Activated gamma-delta T cell treated with Interleukin-2 at 50 U/mL for 16 hours (primary cell): Measurements from ENCODE around the gene SMAD3.
A peak's percentile ranks its signal among the peaks of the same experiment; 100 is the strongest.
"Not testable (repeated sequence)": the region's sequence is repeated elsewhere in the genome, so short reads cannot be mapped to it uniquely, and the experiment has no call there.

Source experiments
- DNase-seq: peaks from one replicate; pipeline ENCODE4 v3.0.0-alpha.2; 2020

Gene SMAD3

DNA sequence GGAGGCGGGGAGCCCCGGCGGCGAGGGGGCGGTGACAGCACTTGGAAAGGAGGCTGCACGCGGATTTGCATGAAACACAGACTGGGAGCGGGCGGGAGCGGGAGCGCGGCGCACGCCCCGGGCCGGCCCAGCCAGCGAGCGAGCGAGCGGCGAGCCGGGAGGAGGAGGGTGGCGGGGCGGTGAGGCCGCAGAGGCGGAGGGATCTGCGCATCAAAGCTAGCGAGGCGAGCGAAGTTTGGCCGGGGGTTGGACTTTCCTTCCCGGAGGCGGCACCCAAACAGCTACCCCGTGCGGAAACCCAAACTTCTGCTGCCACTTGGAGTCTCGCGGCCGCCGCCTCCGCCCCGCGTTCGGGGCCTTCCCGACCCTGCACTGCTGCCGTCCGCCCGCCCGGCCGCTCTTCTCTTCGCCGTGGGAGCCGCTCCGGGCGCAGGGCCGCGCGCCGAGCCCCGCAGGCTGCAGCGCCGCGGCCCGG, at the start of gene SMAD3:
TSS of gene SMAD3 (plus strand) at position 72 of the 475 bp plus-strand sequence. CDS start 553 bp downstream, outside the sequence.
- DNase-seq, result peak; percentile 71

DNA sequence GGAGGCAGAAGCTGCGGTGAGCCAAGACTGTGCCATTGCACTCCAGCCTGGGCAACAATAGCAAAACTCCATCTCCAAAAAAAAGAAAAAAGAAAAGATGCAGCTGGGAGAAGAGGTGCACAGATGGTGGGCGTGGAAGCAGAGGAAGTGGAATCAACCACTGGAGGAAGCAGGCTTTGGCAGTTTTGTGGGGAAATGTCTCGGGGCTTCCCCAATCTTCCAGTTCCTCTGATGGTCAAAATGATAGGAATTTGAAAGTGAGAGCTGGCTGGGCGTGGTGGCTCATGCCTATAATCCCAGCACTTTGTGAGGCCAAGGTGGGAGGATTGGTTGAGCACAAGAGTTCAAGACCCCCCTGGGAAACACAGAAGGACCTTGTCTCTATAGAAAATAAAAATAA, 48.1 kb upstream of the SMAD3 start:
- no peak for DNase-seq

DNA sequence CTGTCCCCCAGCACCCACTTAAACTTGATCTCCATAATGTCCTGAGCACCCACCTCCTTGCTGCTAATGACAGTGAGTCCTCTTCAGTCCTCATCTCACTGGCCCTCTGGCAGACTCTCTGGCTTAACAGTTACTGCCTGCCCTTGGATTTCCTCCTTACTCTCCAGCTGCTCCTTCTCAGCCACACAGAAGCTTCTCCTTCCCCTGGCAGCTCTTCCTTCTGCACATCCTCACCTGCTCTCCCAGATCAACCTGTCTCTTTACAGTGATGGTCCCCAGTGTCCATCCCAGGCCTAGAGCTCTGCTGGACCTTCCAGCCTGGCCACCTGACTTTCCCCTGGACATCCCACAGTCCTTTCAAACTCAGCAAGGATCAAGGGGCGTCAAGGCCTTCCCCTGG, 47.4 kb upstream of the SMAD3 start:
- no peak for DNase-seq

GRCh38 chr15:67018441-67018840, 47.0 kb upstream of the SMAD3 start:
- no peak for DNase-seq

GRCh38 chr15:67019069-67019468, 46.3 kb upstream of the SMAD3 start:
- DNase-seq, result no peak

DNA sequence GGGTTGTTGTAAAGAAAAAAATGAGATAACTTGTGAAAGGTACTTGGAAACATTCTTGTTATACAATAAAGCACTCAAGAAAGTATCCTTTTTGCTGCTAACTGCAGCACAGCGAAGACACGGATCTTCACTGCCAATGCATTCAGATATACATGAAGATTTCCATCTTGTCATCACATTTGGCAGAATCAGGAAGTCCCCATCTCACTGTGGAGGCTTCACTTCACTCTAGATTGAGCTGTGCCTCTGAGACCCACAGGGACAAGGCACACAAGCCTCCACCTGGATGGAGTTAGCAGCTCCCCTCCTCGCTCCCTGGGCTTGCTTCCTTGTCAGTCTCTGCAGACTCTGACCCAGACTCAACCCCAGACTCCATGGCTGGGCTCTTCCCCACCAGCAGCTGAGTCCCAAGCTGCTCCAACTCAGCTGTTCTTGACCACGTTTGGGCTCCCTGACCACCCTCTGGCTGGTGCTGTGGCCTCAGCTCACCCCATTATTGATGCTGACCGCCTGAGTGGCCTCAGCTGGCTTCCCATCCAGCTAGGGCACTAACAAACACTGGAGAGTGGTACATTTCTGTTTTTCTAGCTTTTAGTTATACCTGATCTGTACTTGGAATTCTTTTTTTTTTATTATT, 45.4 kb upstream of the SMAD3 start:
- no peak for DNase-seq

DNA sequence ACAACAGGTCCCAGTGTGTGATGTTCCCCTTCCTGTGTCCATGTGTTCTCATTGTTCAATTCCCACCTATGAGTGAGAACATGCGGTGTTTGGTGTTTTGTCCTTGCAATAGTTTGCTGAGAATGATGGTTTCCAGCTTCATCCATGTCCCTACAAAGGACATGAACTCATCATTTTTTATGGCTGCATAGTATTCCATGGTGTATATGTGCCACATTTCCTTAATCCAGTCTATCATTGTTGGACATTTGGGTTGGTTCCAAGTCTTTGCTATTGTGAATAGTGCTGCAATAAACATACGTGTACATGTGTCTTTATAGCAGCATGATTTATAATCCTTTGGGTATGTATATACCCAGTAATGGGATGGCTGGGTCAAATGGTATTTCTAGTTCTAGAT, 44.7 kb upstream of the SMAD3 start:
- DNase-seq, result not testable (repeated sequence)

DNA sequence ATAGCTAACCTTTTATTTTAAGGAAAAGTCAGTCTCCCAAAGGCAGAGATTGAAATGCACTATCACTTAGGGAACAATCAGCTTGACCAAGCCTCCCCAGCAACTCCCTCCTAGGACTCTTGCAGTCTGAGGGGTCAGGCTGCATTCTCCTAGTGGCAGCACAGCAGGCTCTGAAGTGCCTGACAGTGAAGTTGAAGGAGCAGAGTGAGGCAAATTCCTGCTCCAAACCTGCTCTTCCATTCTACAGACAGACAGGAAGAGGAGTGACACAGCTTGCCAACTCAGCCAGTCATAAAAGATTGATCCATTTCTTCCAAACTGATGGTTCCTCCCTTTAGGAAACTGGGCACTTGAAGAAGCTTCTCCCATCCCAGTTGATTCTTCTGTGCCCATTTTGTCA, 43.9 kb upstream of the SMAD3 start:
- no peak for DNase-seq

DNA sequence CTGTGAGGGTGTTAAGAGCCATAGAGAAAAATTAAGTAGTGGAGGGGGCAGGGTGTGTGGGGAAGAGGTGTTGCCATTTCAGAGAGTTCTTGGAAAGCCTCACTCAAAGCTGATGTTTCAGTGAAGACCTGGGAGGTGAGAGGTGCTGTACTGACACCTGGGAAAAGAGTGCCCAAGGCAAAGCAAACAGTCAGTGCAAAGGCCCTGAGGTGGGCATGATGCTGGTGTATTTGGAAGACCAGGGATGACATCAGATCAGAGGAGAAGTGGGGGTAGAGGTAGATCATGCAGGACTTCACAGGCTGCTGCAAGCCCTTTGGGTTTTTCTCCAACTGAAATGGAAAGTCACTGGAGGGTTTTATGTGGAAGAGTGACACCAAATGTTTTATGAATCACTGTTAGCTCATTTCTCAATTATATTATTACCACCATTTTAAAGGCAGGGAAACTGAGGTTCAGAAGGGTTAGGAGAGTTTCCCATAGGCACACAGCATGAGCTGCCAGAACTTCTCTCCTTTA, 42.8 kb upstream of the SMAD3 start:
- no peak for DNase-seq

GRCh38 chr15:67023517-67024313, 41.7 kb upstream of the SMAD3 start:
- no peak for DNase-seq

DNA sequence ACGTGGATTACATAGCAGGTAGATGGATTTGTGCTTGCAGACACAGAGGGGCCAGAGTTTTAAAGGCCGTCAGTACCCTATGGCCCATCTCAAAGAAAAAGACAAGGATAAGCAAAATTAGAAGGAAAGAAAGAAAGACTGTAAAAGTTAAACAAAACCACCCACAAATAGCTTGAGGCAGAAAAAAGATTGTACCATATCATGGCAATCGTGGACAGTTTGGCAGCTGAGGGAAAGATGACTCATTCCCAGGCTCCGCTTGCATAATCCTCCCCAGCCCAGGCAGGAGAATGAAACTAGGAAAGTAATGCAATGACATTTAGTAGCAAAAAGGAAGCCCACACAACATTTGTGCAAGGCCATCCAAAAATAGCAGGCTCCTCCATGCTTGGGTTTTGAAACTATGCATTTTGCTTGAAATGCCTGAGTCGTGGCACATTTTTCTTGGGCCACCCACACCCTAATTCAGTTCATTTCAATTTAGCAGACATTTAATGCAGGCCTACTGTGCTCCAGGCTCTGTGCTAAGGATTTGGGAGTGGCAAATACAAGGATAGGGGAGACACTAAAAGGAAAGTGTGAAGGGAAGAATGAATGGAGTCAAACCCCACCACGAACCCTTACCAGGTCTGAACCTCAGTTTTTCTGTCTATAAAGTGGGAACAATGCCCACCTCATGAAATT, 40.9 kb upstream of the SMAD3 start:
- DNase-seq, result no peak

DNA sequence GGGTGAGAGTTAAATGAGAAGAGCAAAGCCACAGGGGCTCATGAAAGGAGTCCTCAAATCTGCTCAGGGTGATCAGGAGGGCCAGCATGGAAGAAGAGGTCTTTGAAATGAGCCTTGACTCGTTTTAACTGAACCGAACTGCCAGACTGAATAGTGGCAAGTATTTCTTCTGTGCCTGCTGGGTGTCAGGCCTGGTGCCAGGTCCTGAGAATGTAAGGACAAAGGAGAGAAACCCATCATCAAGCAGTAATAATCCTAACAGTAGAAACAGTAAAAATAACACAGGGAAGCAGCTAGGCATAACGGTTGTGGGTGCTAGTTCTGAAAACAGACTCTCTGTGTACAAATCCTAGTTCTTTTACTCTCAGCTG, 40.4 kb upstream of the SMAD3 start:
- DNase-seq, result no peak

DNA sequence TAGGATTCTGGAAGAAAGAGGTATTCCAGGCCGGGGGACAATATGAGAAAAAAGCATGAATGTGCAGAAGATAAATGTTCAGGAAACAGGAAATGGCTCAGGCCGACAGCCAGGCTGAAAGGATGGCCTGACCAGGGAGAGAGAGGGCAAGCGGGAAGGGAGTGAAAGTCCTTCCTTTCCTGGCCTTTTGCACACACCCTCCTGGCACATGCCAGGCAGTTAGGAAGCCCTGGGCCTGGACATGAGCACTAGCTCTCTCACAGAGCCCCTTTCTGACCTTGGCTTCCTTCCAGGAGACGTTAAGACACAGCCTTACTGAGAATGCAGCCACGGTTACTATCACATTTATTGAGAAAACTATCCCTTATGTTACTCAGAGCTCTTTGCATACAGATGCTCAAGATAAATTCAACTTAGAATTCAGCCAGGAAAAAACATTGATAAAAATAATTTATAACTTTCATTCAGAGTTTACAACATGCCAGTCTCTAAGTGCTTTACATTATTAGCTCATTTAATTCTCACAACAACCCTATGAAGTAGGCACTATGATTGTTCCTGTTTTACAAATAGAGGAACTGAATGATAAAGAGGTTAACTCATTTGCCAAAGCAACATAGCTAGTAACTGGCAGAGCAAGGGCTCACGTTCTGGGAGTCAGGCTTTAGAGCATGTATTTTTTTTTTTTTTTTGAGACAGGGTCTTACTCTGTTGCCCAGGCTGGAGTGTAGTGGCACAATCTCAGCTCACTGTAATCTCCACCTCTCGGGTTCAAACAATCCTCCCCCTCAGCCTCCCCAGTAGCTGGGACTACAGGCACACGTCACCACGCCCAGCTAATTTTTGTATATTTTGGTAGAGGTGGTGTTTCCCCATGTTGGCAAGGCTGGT, 39.4 kb upstream of the SMAD3 start:
- no peak for DNase-seq

DNA sequence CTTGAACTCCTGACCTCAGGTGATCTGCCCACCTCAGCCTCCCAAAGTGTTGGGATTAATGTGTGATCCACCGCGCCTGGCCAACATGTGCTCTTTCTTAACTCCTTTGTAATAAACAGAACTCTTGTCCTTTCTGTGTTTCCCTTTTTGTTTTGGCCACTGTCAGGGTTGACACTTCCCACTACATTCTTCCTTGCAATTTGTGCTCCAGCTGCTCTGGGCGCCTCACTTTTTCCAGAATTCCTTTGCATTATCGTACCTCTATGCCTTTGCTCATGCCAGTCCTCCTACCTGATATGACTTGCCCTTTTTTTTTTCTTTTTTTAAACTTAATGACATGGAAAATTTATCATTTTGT, 38.8 kb upstream of the SMAD3 start:
- no peak for DNase-seq

DNA sequence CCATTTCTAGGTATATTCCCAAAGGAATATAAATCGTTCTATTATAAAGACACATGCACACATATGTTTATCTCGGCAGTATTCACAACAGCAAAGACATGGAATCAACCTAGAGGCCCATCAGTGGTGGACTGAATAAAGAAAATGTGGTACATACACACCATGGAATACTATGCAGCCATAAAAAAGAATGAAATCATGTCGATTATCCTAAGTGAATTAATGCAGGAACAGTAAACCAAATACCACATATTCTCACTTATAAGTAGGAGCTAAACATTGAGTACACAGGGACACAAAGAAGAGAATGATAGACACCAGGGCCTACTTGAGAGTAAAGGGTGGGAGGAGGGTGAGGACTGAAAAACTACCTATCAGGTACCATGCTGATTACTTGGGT, 37.0 kb upstream of the SMAD3 start:
- DNase-seq, result not testable (repeated sequence)

DNA sequence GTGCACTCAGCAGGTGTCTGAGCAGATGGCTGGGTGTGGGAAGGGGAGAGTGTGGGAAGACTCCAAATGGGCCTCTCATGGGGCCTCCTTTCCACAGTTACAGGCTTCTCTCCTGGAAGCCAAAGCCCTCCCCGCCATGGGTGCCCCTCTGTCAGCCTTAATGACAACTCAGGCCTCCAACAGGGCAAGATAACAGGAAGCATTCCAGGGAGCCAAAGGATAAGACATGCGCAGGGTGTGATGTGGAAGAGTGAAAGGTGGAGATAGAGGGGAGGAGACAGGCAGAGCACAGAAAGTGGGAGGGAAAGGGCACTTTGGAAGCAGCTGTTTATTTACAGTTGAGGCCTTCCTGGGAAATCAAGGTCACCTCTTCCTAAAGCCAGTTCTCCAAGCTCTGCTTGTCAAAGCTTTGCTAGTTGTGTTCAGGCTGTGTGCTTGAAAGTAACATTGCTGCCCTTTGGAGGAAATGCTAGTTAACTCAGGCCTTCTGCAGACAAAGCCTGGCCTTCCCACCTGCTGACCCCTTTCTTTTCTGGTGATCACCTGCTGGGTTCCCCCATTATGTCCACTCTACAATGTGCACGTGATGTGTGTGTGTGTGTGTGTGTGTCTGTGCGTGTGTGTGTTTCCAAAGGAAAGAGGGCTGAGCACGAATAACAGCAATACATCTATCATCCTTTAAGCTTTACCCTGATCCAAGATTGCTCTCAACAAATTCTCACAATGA, 35.2 kb upstream of the SMAD3 start:
- no peak for DNase-seq

- no peak for DNase-seq
These were observed 34.1 kb upstream of the SMAD3 start for GRCh38 chr15:67031331-67031730.

- no peak for DNase-seq
These were observed 32.8 kb upstream of the SMAD3 start for GRCh38 chr15:67032608-67033007.

DNA sequence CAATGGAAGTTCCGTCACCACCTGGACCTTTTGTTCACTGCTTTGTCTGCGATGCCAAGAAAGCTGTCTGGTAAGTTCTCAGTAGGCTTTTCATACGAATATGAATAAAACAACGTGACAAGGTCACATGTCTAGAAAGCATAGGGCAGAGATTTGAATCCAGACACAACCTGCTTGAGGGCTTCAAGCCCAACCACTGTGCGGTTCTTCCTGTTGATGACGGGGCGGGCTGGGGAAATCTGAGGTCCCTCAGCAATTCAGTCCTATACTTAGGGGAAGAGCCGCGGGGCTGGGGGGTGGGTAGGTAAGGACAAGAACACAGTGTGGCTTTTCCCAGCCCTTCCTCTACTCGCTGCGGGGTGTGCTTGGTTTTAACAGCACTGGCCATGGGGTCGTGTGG, 32.4 kb upstream of the SMAD3 start:
- no peak for DNase-seq

DNA sequence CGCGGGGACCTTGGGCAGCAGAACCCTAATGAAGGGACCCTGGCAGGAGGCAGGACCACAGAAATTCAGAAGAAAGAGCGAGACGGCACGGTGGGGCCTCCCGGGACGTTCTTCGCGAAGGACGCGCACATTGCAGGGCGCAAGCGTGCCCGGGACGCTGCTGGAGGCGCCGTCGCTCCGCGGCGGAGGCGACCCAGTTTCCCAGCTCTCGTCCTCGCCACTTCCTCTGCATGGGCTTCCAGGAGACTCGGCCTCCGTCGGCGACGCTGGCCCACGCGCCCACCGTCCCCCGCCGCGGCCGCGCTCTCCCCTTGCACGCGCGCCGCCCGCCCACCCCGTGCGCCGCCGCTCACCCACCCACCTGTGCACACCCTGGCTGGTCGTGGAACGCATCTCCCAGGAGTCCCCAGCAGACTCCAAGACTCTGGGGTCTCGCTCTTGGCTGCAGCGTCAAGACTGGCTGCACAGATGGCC, 31.8 kb upstream of the SMAD3 start:
- DNase-seq, result peak; percentile 10

DNA sequence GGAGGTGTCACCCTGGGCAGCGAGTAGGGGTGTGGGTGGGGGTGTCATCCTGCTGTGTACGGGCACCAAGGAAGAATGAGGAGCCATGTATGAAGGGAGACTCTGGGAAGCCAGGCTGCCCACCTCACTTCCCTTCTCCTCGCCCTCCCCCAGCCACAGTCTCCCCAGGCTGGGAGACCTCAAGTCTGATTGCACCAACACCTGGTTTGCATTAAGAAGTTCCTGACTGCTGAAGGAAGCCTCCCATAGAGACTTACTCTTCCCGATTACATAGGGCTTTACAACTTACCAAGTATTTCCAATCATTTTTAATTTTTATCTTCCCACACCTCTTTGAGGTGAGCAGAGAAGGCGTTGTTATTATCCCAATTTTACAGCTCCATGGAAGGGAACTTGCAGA, 29.5 kb upstream of the SMAD3 start:
- no peak for DNase-seq
